ENCODE measurements around the gene MYO9B. TPM values are rescaled to one million over a fixed set of nuclear protein-coding genes. Genes with fewer than 3 reads are reported as not detected.

Gene MYO9B
- polyA plus RNA-seq, 3 donors = 5.9 to 366 (median 7.5) TPM

GRCh38 chr19:17063428-17063827 lies 12.1 kb upstream of the MYO9B start:
- peaks cover 42 to 47% of the 10 kb centered on the region in 2 donors for H3K36me3 Mint-ChIP-seq
- peak overlapping the region in 4 of 7 donors; percentile 5 to 63 (median 51) for H3K27ac Mint-ChIP-seq
- H3K9me3 Mint-ChIP-seq = peaks cover 0 to 4% (median 0%) of the 10 kb centered on the region in 7 donors
- Histone ChIP-seq H3K4me1 (ENCODE audit: control insufficient read depth in 1 of 2, insufficient read depth in 2 of 2, low read length in 2 of 2) (peaks cover 25 to 26% of the 10 kb centered on the region in 2 donors), H3K4me2 (replicated peaks; ENCODE audit: extremely low read depth, low read length, poor library complexity, severe bottlenecking) (no peak overlapping the region), H3K79me2 (ENCODE audit: insufficient read depth, low read length) (peaks cover 51% of the 10 kb centered on the region), H3K9me3 (replicated peaks in 1 of 2; ENCODE audit: control insufficient read depth in 1 of 2, insufficient read depth in 1 of 2, low read length in 2 of 2) (no peaks in the 10 kb centered on the region), H3K27me3 (ENCODE audit: control insufficient read depth in 2 of 2, insufficient read depth in 2 of 2, low read length in 2 of 2) (no peaks in the 10 kb centered on the region), H2AFZ (ENCODE audit: insufficient read depth, low read depth, low read length, poor library complexity, severe bottlenecking) (no peak overlapping the region), H3K27ac (ENCODE audit: low read depth in 1 of 2, low read length in 2 of 2) (no peak overlapping the region), H3K9ac (ENCODE audit: insufficient read depth, low read length, poor library complexity, severe bottlenecking) (no peak overlapping the region), H4K20me1 (ENCODE audit: insufficient read depth, low read length) (no peaks in the 10 kb centered on the region), H3K4me3 (replicated peaks in 1 of 3; ENCODE audit: low read depth in 2 of 3, low read length in 3 of 3) (no peak overlapping the region), H3K36me3 (replicated peaks in 1 of 2; ENCODE audit: control insufficient read depth in 1 of 2, insufficient read depth in 2 of 2, low read length in 2 of 2) (peaks cover 11 to 46% of the 10 kb centered on the region in 2 donors)
- intact Hi-C loops (cut with micrococcal nuclease) = no loop called here
- peaks cover 46% of the 10 kb centered on the region for H3K4me1 Mint-ChIP-seq
- TF ChIP-seq CTCF (IDR thresholded peaks at IDR 0.05) = no peak
- no CpG with 5 or more reads among the region's 2 CpGs for WGBS (ENCODE audit: insufficient coverage)
- no peak overlapping the region for H3K4me3 Mint-ChIP-seq
- H3K27me3 Mint-ChIP-seq (ENCODE audit: low read depth in 3 of 3) = peaks cover 0 to 2% (median 0%) of the 10 kb centered on the region in 3 donors
- no peak for DNase-seq

- intact Hi-C loops (cut with micrococcal nuclease) = loop anchor here in 1 of 2 donors (5.0 kb wide), 1 partner anchor 113 kb away; no protein-coding TSS in a partner anchor
Observed at GRCh38 chr19:17069193-17069592, 6.4 kb upstream of the MYO9B start.

More at GRCh38 chr19:17069193-17069592, 6.4 kb upstream of the MYO9B start:
- Histone ChIP-seq H3K9ac (ENCODE audit: insufficient read depth, low read length, poor library complexity, severe bottlenecking) (no peak overlapping the region), H3K36me3 (replicated peaks in 1 of 2; ENCODE audit: control insufficient read depth in 1 of 2, insufficient read depth in 2 of 2, low read length in 2 of 2) (peaks cover 17 to 31% of the 10 kb centered on the region in 2 donors), H3K9me3 (replicated peaks in 1 of 2; ENCODE audit: control insufficient read depth in 1 of 2, insufficient read depth in 1 of 2, low read length in 2 of 2) (no peaks in the 10 kb centered on the region), H3K4me2 (replicated peaks; ENCODE audit: extremely low read depth, low read length, poor library complexity, severe bottlenecking) (no peak overlapping the region), H3K27me3 (ENCODE audit: control insufficient read depth in 2 of 2, insufficient read depth in 2 of 2, low read length in 2 of 2) (no peaks in the 10 kb centered on the region), H2AFZ (ENCODE audit: insufficient read depth, low read depth, low read length, poor library complexity, severe bottlenecking) (no peak overlapping the region), H3K4me1 (ENCODE audit: control insufficient read depth in 1 of 2, insufficient read depth in 2 of 2, low read length in 2 of 2) (peaks cover 18% of the 10 kb centered on the region in 2 donors), H3K4me3 (replicated peaks in 1 of 3; ENCODE audit: low read depth in 2 of 3, low read length in 3 of 3) (no peak overlapping the region), H3K79me2 (ENCODE audit: insufficient read depth, low read length) (peaks cover 82% of the 10 kb centered on the region), H3K27ac (ENCODE audit: low read depth in 1 of 2, low read length in 2 of 2) (peak overlapping the region in 1 of 2 donors; percentile 18), H4K20me1 (ENCODE audit: insufficient read depth, low read length) (no peaks in the 10 kb centered on the region)
- H3K9me3 Mint-ChIP-seq = peaks cover 0 to 4% (median 0%) of the 10 kb centered on the region in 7 donors
- peaks cover 0 to 5% (median 2%) of the 10 kb centered on the region in 3 donors for H3K27me3 Mint-ChIP-seq (ENCODE audit: low read depth in 3 of 3)
- TF ChIP-seq CTCF (IDR thresholded peaks at IDR 0.05) = no peak
- 83% methylated on average over 7 of the region's 9 CpGs for WGBS (ENCODE audit: insufficient coverage)
- DNase-seq = no peak
- no peak overlapping the region for H3K4me3 Mint-ChIP-seq
- H3K36me3 Mint-ChIP-seq = peaks cover 41 to 44% of the 10 kb centered on the region in 2 donors
- H3K4me1 Mint-ChIP-seq = peaks cover 45% of the 10 kb centered on the region
- H3K27ac Mint-ChIP-seq = peak overlapping the region in 3 of 7 donors; percentile 68 to 80 (median 79)

All from CD14-positive monocyte (primary cell).